Smooth muscle cell (in vitro differentiated cells): Measurements from ENCODE around the gene RSPH1. TPM values are rescaled to one million over a fixed set of nuclear protein-coding genes. Genes with fewer than 3 reads are reported as not detected.
"Not testable (repeated sequence)": the region's sequence is repeated elsewhere in the genome, so short reads cannot be mapped to it uniquely, and the experiment has no call there.

Experiments used
- DNase-seq: peaks from one replicate; lab custom pipeline; 2025; ENCODE audit not compliant: unreplicated experiment; lab: John Stamatoyannopoulos, UW
- H2AFZ ChIP-seq: fragments of 200-600 bp; sonication (generic); 2 replicates; pipeline ENCODE4 v1.6.0; 2016; ENCODE audit warnings: antibody characterized with exemption, low read depth, mild to moderate bottlenecking
- H3F3A ChIP-seq: fragments of 200-600 bp; sonication (generic); 2 replicates; pipeline ENCODE4 v1.6.0; 2017; ENCODE audit warnings: antibody characterized with exemption, low read depth
- H3K27ac ChIP-seq: fragments of 200-600 bp; sonication (generic); 2 replicates; pipeline ENCODE4 v1.5.1; 2016; ENCODE audit warnings: low read depth, mild to moderate bottlenecking
- H3K27me3 ChIP-seq: fragments of 200-600 bp; sonication (generic); 2 replicates; pipeline ENCODE4 v1.6.1; 2016; ENCODE audit warnings: low read depth, mild to moderate bottlenecking
- H3K36me3 ChIP-seq: fragments of 200-600 bp; sonication (generic); 2 replicates; pipeline ENCODE4 v1.5.1; 2016; ENCODE audit warnings: low read depth
- H3K4me1 ChIP-seq: fragments of 200-600 bp; sonication (generic); 2 replicates; pipeline ENCODE4 v1.5.1; 2016; ENCODE audit warnings: low read depth
- H3K4me2 ChIP-seq: fragments of 200-600 bp; sonication (generic); 2 replicates; pipeline ENCODE4 v1.6.0; 2016; ENCODE audit warnings: mild to moderate bottlenecking
- H3K4me3 ChIP-seq: fragments of 200-600 bp; sonication (generic); 2 replicates; pipeline ENCODE4 v1.5.1; 2016; ENCODE audit warnings: mild to moderate bottlenecking
- H3K79me2 ChIP-seq: fragments of 200-600 bp; sonication (generic); 2 replicates; pipeline ENCODE4 v1.6.0; 2016; ENCODE audit warnings: low read depth, mild to moderate bottlenecking
- H3K9ac ChIP-seq: fragments of 200-600 bp; sonication (generic); 2 replicates; pipeline ENCODE4 v1.6.0; 2016; ENCODE audit warnings: low read depth
- H3K9me3 ChIP-seq: fragments of 200-600 bp; sonication (generic); replicated peaks from 2 replicates; pipeline ENCODE4 v1.5.1; 2016; ENCODE audit warnings: low read depth
- H4K20me1 ChIP-seq: fragments of 200-600 bp; sonication (generic); 2 replicates; pipeline ENCODE4 v1.6.0; 2016; ENCODE audit warnings: low read depth
- WGBS: methylation state at CpG from one replicate; pipeline ENCODE4 v1.1.7; 2016; ENCODE audit warnings: low lambda C conversion rate; 5-methylcytosine and 5-hydroxymethylcytosine counted together
- polyA plus RNA-seq: library from polyadenylated mRNA; unstranded; fragments of >200 nt; fragmentation: Nextera tagmentation; extraction: Ambion mirVana; gene quantifications from 2 replicates; pipeline ENCODE4 v1.2.1, GENCODE V29; 2016
- total RNA-seq: library from RNA; depleted of rRNA; stranded (reverse); fragments of >200 nt; gene quantifications from 2 replicates; pipeline ENCODE4 v1.2.3, GENCODE V29; 2014
- TF ChIP-seq, protein P1 (sequence below): fragments of 200-600 bp; sonication (generic); IDR thresholded peaks from 2 replicates; pipeline ENCODE4 v1.5.1; 2017; ENCODE audit warnings: borderline replicate concordance, mild to moderate bottlenecking, antibody characterized with exemption; ENCODE audit not compliant: insufficient read depth, poor library complexity, severe bottlenecking

RSPH1 gene
- total and polyA plus RNA-seq, 2 experiments from 2014 or later, result 0.16 TPM; not detected in 1

DNA sequence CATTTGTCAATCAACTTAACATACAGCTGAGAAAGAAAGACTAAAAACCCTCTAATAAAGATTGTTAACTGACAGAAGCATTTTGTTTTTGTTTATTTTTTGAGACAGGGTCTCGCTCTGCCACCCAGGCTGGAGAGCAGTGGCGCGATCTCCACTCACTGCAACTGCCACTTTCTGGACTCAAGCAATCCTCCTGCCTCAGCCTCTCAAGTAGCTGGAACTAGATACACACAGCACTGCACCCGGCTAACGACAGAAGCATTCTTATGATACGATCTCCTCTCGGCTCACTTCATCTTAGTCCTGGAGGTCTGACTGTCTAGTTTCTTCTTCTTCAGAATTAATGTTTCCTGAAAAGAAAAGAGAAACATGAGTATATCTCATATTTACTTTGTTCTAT lies 23.5 kb downstream of the RSPH1 start:
- Histone ChIP-seq H3K4me1 (peaks cover 8% of the 10 kb centered on the region), H3K27me3 (no peaks in the 10 kb centered on the region), H3K79me2 (no peaks in the 10 kb centered on the region), H3K4me2 (no peak overlapping the region), H3K9me3 (no peaks in the 10 kb centered on the region), H3F3A (peaks cover 26% of the 10 kb centered on the region), H4K20me1 (no peaks in the 10 kb centered on the region), H3K9ac (no peak overlapping the region), H3K4me3 (no peak overlapping the region), H2AFZ (no peak overlapping the region), H3K27ac (no peak overlapping the region), H3K36me3 (no peaks in the 10 kb centered on the region)
- TF ChIP-seq, protein P1, sequence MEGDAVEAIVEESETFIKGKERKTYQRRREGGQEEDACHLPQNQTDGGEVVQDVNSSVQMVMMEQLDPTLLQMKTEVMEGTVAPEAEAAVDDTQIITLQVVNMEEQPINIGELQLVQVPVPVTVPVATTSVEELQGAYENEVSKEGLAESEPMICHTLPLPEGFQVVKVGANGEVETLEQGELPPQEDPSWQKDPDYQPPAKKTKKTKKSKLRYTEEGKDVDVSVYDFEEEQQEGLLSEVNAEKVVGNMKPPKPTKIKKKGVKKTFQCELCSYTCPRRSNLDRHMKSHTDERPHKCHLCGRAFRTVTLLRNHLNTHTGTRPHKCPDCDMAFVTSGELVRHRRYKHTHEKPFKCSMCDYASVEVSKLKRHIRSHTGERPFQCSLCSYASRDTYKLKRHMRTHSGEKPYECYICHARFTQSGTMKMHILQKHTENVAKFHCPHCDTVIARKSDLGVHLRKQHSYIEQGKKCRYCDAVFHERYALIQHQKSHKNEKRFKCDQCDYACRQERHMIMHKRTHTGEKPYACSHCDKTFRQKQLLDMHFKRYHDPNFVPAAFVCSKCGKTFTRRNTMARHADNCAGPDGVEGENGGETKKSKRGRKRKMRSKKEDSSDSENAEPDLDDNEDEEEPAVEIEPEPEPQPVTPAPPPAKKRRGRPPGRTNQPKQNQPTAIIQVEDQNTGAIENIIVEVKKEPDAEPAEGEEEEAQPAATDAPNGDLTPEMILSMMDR, result no peak
- 75% methylated on average over 7 of the region's 7 CpGs for WGBS
- no peak for DNase-seq

DNA sequence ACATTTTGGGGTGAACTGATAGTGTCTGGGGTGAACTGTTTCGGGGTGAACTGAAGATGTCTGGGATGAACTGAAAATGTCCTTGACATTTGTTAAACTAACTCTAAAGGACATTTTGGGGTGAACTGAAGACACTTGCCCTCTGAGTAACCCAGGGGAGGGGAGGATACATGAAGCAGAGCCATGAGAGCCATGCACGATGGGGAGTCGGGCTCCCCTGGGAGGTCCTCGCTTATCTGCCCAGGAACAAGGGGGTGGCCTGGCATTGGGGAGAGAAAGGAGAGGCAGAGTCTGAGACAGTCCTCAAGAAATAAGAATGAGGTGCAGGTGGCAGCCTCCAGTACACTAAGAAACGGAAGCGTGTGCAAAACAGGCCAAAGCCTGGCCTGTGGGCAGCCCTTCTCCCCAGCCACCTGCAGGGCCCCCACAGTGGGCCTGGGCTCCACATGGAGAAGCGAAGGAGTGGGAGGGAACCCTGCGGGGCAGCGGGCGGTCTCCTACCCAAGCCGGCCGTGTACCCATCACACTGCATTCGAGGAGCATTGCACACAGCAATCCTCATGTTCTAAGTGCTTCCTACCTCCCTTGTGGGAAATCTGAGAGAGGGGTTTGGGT lies 24.2 kb downstream of the RSPH1 start:
- Histone ChIP-seq H3K27me3 (no peaks in the 10 kb centered on the region), H3F3A (peaks cover 26% of the 10 kb centered on the region), H3K4me3 (no peak overlapping the region), H3K4me1 (peaks cover 9% of the 10 kb centered on the region), H3K27ac (no peak overlapping the region), H4K20me1 (no peaks in the 10 kb centered on the region), H3K36me3 (no peaks in the 10 kb centered on the region), H3K79me2 (no peaks in the 10 kb centered on the region), H2AFZ (no peak overlapping the region), H3K9me3 (no peaks in the 10 kb centered on the region), H3K9ac (no peak overlapping the region), H3K4me2 (no peak overlapping the region)
- 96% methylated on average over 13 of the region's 13 CpGs for WGBS
- TF ChIP-seq, protein P1, result no peak
- DNase-seq, result no peak

DNA sequence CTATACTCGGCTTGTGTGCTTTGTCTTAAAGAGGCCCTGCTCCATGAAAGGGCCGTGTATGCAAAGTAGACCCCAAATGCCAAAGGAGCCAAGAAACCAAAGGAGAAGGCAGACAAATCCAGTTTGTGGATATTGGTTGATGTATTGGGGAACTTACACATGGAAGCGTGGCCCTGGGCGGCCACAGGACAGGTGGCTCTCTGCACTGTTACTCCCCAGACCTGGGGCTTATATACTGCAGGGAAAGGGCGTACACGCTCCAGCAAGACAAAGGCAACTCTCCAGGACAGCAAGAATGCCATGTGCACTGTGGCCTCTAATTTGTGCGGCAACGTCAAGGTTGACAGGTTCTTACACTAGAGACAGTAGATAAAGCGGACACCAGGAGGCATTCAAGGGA lies 24.8 kb downstream of the RSPH1 start:
- H3F3A ChIP-seq, result peaks cover 26% of the 10 kb centered on the region
- TF ChIP-seq, protein P1, result no peak
- no peaks in the 10 kb centered on the region for H4K20me1 ChIP-seq
- no peaks in the 10 kb centered on the region for H3K9me3 ChIP-seq
- DNase-seq, result no peak
- H3K9ac ChIP-seq, result no peak overlapping the region
- H3K27ac ChIP-seq, result no peak overlapping the region
- WGBS, result 99% methylated on average over 9 of the region's 9 CpGs
- H3K4me3 ChIP-seq, result no peak overlapping the region
- H2AFZ ChIP-seq, result no peak overlapping the region
- H3K27me3 ChIP-seq, result no peaks in the 10 kb centered on the region
- H3K36me3 ChIP-seq, result no peaks in the 10 kb centered on the region
- no peak overlapping the region for H3K4me2 ChIP-seq
- peaks cover 9% of the 10 kb centered on the region for H3K4me1 ChIP-seq
- no peaks in the 10 kb centered on the region for H3K79me2 ChIP-seq

DNA sequence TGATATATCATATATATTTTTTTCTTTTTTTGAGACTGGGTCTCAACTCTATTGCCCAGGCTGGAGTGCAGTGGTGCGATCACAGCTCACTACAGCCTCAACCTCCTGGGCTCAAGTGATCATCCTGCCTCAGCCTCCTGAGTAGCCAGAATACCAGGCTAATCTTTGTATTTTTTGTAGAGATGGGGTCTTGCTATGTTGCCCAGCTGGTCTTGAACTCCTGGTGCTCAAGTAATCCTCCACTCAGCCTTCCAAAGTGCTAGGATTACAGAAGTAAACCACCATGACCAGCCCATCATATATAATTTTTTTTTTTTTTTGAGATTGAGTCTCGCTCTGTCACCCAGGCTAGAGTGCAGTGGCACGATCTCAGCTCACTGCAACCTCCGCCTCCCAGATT lies 26.3 kb downstream of the RSPH1 start:
- not testable (repeated sequence) for H3K79me2 ChIP-seq, H2AFZ ChIP-seq, H3K27ac ChIP-seq, H3K27me3 ChIP-seq, DNase-seq, H3K36me3 ChIP-seq, H3K4me2 ChIP-seq, H3K9me3 ChIP-seq, H3K4me1 ChIP-seq, H4K20me1 ChIP-seq, H3K9ac ChIP-seq, H3K4me3 ChIP-seq
- 100% methylated on average over 4 of the region's 4 CpGs for WGBS
- peaks cover 24% of the 10 kb centered on the region for H3F3A ChIP-seq
